ENCODE results near the gene FBXL20. TPM values are rescaled to one million over a fixed set of nuclear protein-coding genes. Genes with fewer than 3 reads are reported as not detected.

The FBXL20 gene
- total RNA-seq, 1 experiment from 2014 or later, result 6.8 TPM

- no peaks in the 10 kb centered on the region for H3K27me3 ChIP-seq (replicated peaks; ENCODE audit: insufficient read depth, low read depth, low read length, poor library complexity)
- no peak overlapping the region for H3K4me3 ChIP-seq (ENCODE audit: low read depth, low read length, poor library complexity, severe bottlenecking)
- CTCF ChIA-PET, result no interaction called here
- no peak for DNase-seq (ENCODE audit: low spot score)
- H3K9me3 ChIP-seq (ENCODE audit: low read depth, low read length, poor library complexity, severe bottlenecking), result no peaks in the 10 kb centered on the region
- TF ChIP-seq EZH2 (IDR thresholded peaks at IDR 0.05; ENCODE audit: borderline replicate concordance, low read depth, low read length, poor library complexity, severe bottlenecking), result no peak
- no peak for TF ChIP-seq CTCF (conservative IDR thresholded peaks at IDR 0.05; ENCODE audit: low read depth, low read length)
- no peaks in the 10 kb centered on the region for H3K36me3 ChIP-seq (ENCODE audit: insufficient read depth, low read length, poor library complexity, severe bottlenecking)
- no peak overlapping the region for H3K27ac ChIP-seq (ENCODE audit: low read depth, low read length, poor library complexity, severe bottlenecking)
- H3K4me1 ChIP-seq (ENCODE audit: insufficient read depth, low read length, poor library complexity, severe bottlenecking), result no peaks in the 10 kb centered on the region
- intact Hi-C loops (cut with micrococcal nuclease; ENCODE audit: unreplicated experiment), result no loop called here
- BruUV-seq (replicated peaks), result no TSS peak
- POLR2A ChIA-PET (ENCODE audit: low non-redundant PET), result no interaction called here
Measured at GRCh38 chr17:39332092-39332491, 69.3 kb downstream of the FBXL20 start.

GRCh38 chr17:39328815-39329214 is 72.6 kb downstream of the FBXL20 start:
- H3K36me3 ChIP-seq (ENCODE audit: insufficient read depth, low read length, poor library complexity, severe bottlenecking), result no peaks in the 10 kb centered on the region
- H3K27me3 ChIP-seq (replicated peaks; ENCODE audit: insufficient read depth, low read depth, low read length, poor library complexity), result no peaks in the 10 kb centered on the region
- no peak for TF ChIP-seq EZH2 (IDR thresholded peaks at IDR 0.05; ENCODE audit: borderline replicate concordance, low read depth, low read length, poor library complexity, severe bottlenecking)
- TF ChIP-seq CTCF (conservative IDR thresholded peaks at IDR 0.05; ENCODE audit: low read depth, low read length), result no peak
- no peak overlapping the region for H3K27ac ChIP-seq (ENCODE audit: low read depth, low read length, poor library complexity, severe bottlenecking)
- no peak overlapping the region for H3K4me3 ChIP-seq (ENCODE audit: low read depth, low read length, poor library complexity, severe bottlenecking)
- CTCF ChIA-PET, result no interaction called here
- no peak for DNase-seq (ENCODE audit: low spot score)
- POLR2A ChIA-PET (ENCODE audit: low non-redundant PET), result no interaction called here
- no TSS peak for BruUV-seq (replicated peaks)
- H3K4me1 ChIP-seq (ENCODE audit: insufficient read depth, low read length, poor library complexity, severe bottlenecking), result no peaks in the 10 kb centered on the region
- H3K9me3 ChIP-seq (ENCODE audit: low read depth, low read length, poor library complexity, severe bottlenecking), result no peaks in the 10 kb centered on the region
- intact Hi-C loops (cut with micrococcal nuclease; ENCODE audit: unreplicated experiment), result no loop called here

GRCh38 chr17:39327109-39327508 is 74.3 kb downstream of the FBXL20 start:
- Histone ChIP-seq H3K4me1 (ENCODE audit: insufficient read depth, low read length, poor library complexity, severe bottlenecking) (no peaks in the 10 kb centered on the region), H3K4me3 (ENCODE audit: low read depth, low read length, poor library complexity, severe bottlenecking) (no peak overlapping the region), H3K36me3 (ENCODE audit: insufficient read depth, low read length, poor library complexity, severe bottlenecking) (no peaks in the 10 kb centered on the region), H3K27me3 (replicated peaks; ENCODE audit: insufficient read depth, low read depth, low read length, poor library complexity) (no peaks in the 10 kb centered on the region), H3K9me3 (ENCODE audit: low read depth, low read length, poor library complexity, severe bottlenecking) (no peaks in the 10 kb centered on the region), H3K27ac (ENCODE audit: low read depth, low read length, poor library complexity, severe bottlenecking) (no peak overlapping the region)
- BruUV-seq (replicated peaks), result no TSS peak
- intact Hi-C loops (cut with micrococcal nuclease; ENCODE audit: unreplicated experiment), result no loop called here
- POLR2A ChIA-PET (ENCODE audit: low non-redundant PET), result no interaction called here
- TF ChIP-seq CTCF (conservative IDR thresholded peaks at IDR 0.05; ENCODE audit: low read depth, low read length) (no peak), EZH2 (IDR thresholded peaks at IDR 0.05; ENCODE audit: borderline replicate concordance, low read depth, low read length, poor library complexity, severe bottlenecking) (no peak)
- DNase-seq (ENCODE audit: low spot score), result no peak
- CTCF ChIA-PET, result no interaction called here

Data from A673 (cell line).